GM23338 (cell line): ENCODE results near the gene MRPS10. TPM values are rescaled to one million over a fixed set of nuclear protein-coding genes. Genes with fewer than 3 reads are reported as not detected.

Experiments
- ATAC-seq: fragments of 200-7000 bp; cut with Tn5 transposase; 3 replicates; pipeline ENCODE4 v1.9.1; 2020
- DNase-seq: peaks from one replicate; pipeline ENCODE4 v3.0.0-alpha.2; 2015; ENCODE audit warnings: low spot score
- H2AFZ ChIP-seq: fragments of 200-600 bp; sonication (generic); 2 replicates; pipeline ENCODE4 v1.8.0; 2016; ENCODE audit warnings: antibody characterized with exemption, mild to moderate bottlenecking, moderate library complexity
- H3F3A ChIP-seq: fragments of 200-600 bp; sonication (generic); replicated peaks from 2 replicates; pipeline ENCODE4 v1.8.0; 2017; ENCODE audit warnings: antibody characterized with exemption, mixed run types, low read depth
- H3K27ac ChIP-seq: fragments of 200-600 bp; sonication (generic); 2 replicates; pipeline ENCODE4 v1.6.1; 2016; ENCODE audit warnings: low read depth
- H3K27me3 ChIP-seq: fragments of 200-600 bp; sonication (generic); 2 replicates; pipeline ENCODE4 v1.8.0; 2016; ENCODE audit warnings: mild to moderate bottlenecking, mixed run types, moderate library complexity; ENCODE audit not compliant: insufficient read depth
- H3K36me3 ChIP-seq: fragments of 200-600 bp; sonication (generic); 2 replicates; pipeline ENCODE4 v1.8.0; 2016; ENCODE audit warnings: mild to moderate bottlenecking; ENCODE audit not compliant: insufficient read depth
- H3K4me1 ChIP-seq: fragments of 200-600 bp; sonication (generic); 2 replicates; pipeline ENCODE4 v1.8.0; 2016; ENCODE audit warnings: mild to moderate bottlenecking, moderate library complexity; ENCODE audit not compliant: insufficient read depth
- H3K4me2 ChIP-seq: fragments of 200-600 bp; sonication (generic); 2 replicates; pipeline ENCODE4 v1.7.1; 2017; ENCODE audit warnings: mixed run types
- H3K4me3 ChIP-seq: fragments of 200-600 bp; sonication (generic); 2 replicates; pipeline ENCODE4 v1.6.1; 2016; ENCODE audit warnings: mixed run types
- H3K79me2 ChIP-seq: fragments of 200-600 bp; sonication (generic); replicated peaks from 2 replicates; pipeline ENCODE4 v1.8.0; 2017; ENCODE audit warnings: mild to moderate bottlenecking; ENCODE audit not compliant: insufficient read depth
- H3K9me2 ChIP-seq: fragments of 200-600 bp; sonication (generic); 2 replicates; pipeline ENCODE4 v1.8.0; 2017; ENCODE audit not compliant: insufficient read depth
- H4K20me1 ChIP-seq: fragments of 200-600 bp; sonication (generic); replicated peaks from 2 replicates; pipeline ENCODE4 v1.8.0; 2017; ENCODE audit warnings: mild to moderate bottlenecking; ENCODE audit not compliant: insufficient read depth
- H3K27ac Mint-ChIP-seq: 2 replicates; pipeline ENCODE4 v1.8.0; 2020; ENCODE audit warnings: inconsistent platforms, mild to moderate bottlenecking, moderate library complexity, mixed read lengths
- H3K27me3 Mint-ChIP-seq: 3 replicates; pipeline ENCODE4 v1.8.0; 2022; ENCODE audit warnings: low read depth, mild to moderate bottlenecking, moderate library complexity, mixed read lengths, inconsistent platforms; ENCODE audit not compliant: insufficient read depth, poor library complexity
- H3K36me3 Mint-ChIP-seq: 3 replicates; pipeline ENCODE4 v1.8.0; 2021; ENCODE audit warnings: low read depth, mild to moderate bottlenecking, inconsistent platforms, moderate library complexity, mixed read lengths
- H3K4me1 Mint-ChIP-seq: 3 replicates; pipeline ENCODE4 v1.8.0; 2020; ENCODE audit warnings: mild to moderate bottlenecking, inconsistent platforms, mixed read lengths
- H3K4me3 Mint-ChIP-seq: 3 replicates; pipeline ENCODE4 v1.8.0; 2021; ENCODE audit warnings: moderate library complexity, mild to moderate bottlenecking, inconsistent platforms, mixed read lengths
- H3K9me3 Mint-ChIP-seq: 3 replicates; pipeline ENCODE4 v1.8.0; 2020; ENCODE audit warnings: moderate library complexity, mild to moderate bottlenecking, inconsistent platforms, mixed read lengths
- CREB1 ChIP-seq: fragments of 250-450 bp; sonication (Bioruptor Pico); IDR thresholded peaks from 2 replicates; pipeline ENCODE4 v1.5.0; 2020; ENCODE audit warnings: low read depth, mild to moderate bottlenecking, moderate library complexity
- EZH2 ChIP-seq: fragments of 200-600 bp; sonication (generic); IDR thresholded peaks from one replicate; pipeline ENCODE4 v1.8.0; 2017; ENCODE audit warnings: antibody characterized with exemption, mild to moderate bottlenecking, low read depth; ENCODE audit not compliant: unreplicated experiment
- EZH2phosphoT487 ChIP-seq: fragments of 200-600 bp; sonication (generic); IDR thresholded peaks from one replicate; pipeline ENCODE4 v1.8.1; 2018; ENCODE audit warnings: antibody characterized with exemption; ENCODE audit not compliant: unreplicated experiment
- JUNB ChIP-seq: IDR thresholded peaks from one replicate; pipeline ENCODE4 v1.6.1; 2016; ENCODE audit warnings: antibody characterized with exemption; ENCODE audit not compliant: unreplicated experiment
- NANOG ChIP-seq: IDR thresholded peaks from 2 replicates; pipeline ENCODE4 v1.6.1; 2016; ENCODE audit warnings: antibody characterized with exemption, borderline replicate concordance
- POLR2AphosphoS5 ChIP-seq: IDR thresholded peaks from 2 replicates; pipeline ENCODE4 v1.6.1; 2016; ENCODE audit warnings: antibody characterized with exemption, low read depth
- STAT1 ChIP-seq: IDR thresholded peaks from one replicate; pipeline ENCODE4 v1.6.1; 2016; ENCODE audit warnings: antibody characterized with exemption; ENCODE audit not compliant: unreplicated experiment
- ZNF114 ChIP-seq: fragments of 250-450 bp; sonication (Bioruptor Pico); IDR thresholded peaks from 2 replicates; pipeline ENCODE4 v1.5.0; 2020; ENCODE audit warnings: mild to moderate bottlenecking, moderate library complexity
- ZNF331 ChIP-seq: fragments of 250-450 bp; sonication (Bioruptor Pico); IDR thresholded peaks from 2 replicates; pipeline ENCODE4 v1.5.0; 2020; ENCODE audit warnings: low read depth, mild to moderate bottlenecking, moderate library complexity
- polyA plus RNA-seq: library from polyadenylated mRNA; unstranded; fragments of >200 nt; fragmentation: Nextera tagmentation; extraction: Ambion mirVana; gene quantifications from 2 replicates; pipeline ENCODE4 v1.2.1, GENCODE V29; 2016
- total RNA-seq: library from RNA; depleted of rRNA; stranded (reverse); fragments of >200 nt; shearing (Covaris generic); gene quantifications from 2 replicates; pipeline ENCODE4 v1.2.3, GENCODE V29; 2014
- TF ChIP-seq, protein P1 (sequence below), 2 experiments: fragments of 200-600 bp in 1 of 2; sonication (generic) in 1 of 2; conservative IDR thresholded peaks; 2 replicates each; pipeline versions ENCODE4 v1.5.1 to v1.6.1; 2016 to 2017; ENCODE audit warnings: antibody characterized with exemption in 2 of 2, low read depth in 2 of 2, mild to moderate bottlenecking in 2 of 2, moderate library complexity in 1 of 2
- TF ChIP-seq, protein P2 (sequence below): fragments of 250-450 bp; sonication (Bioruptor Pico); IDR thresholded peaks from 2 replicates; pipeline ENCODE4 v1.5.0; 2020; ENCODE audit warnings: mild to moderate bottlenecking, moderate library complexity
- TF ChIP-seq, protein P3 (sequence below): IDR thresholded peaks from 2 replicates; pipeline ENCODE4 v1.6.1; 2016; ENCODE audit warnings: antibody characterized with exemption
- TF ChIP-seq, protein P4 (sequence below): IDR thresholded peaks from one replicate; pipeline ENCODE4 v1.6.1; 2018; ENCODE audit warnings: antibody characterized with exemption; ENCODE audit not compliant: unreplicated experiment

MRPS10 gene
- total and polyA plus RNA-seq, 2 experiments from 2014 or later: 36.2 to 42.7 TPM

DNA sequence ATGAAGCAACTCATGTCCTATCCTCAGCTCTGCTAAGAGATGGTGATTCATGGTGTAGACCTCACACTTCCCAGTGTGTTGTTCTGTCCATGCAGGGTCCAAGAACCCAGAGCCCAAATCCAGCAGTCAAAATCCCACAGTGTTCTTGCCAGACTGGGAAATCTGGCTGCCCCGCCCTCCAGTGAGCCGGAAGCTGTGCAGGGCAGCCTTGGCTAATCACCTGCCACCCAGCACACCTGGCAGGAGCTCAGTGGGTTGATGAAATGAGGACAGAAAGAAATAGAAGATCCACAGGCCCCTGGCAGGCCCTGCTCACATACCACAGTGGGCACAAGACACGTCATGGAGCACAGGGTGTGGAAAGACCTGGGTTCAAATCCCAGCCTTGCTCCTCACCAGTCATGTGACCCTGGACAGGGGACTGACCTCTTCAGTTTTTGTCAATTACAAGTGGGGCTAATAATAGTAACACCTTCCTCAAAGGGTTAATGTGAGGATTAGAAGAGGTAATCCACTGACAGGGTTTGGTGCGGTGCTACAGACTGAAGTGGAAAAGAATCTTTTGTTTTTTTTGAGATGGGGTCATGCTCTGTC, 58.1 kb downstream of the MRPS10 start:
- Histone ChIP-seq H3K9me2 (no peaks in the 10 kb centered on the region), H3K36me3 (no peaks in the 10 kb centered on the region), H3K27ac (no peak overlapping the region), H2AFZ (no peak overlapping the region), H3K79me2 (no peaks in the 10 kb centered on the region), H4K20me1 (no peaks in the 10 kb centered on the region), H3K4me3 (no peak overlapping the region), H3K27me3 (no peaks in the 10 kb centered on the region), H3K4me2 (no peak overlapping the region), H3K4me1 (peaks cover 14% of the 10 kb centered on the region), H3F3A (no peaks in the 10 kb centered on the region; the same call in 1 of the 2 replicates)
- Mint-ChIP-seq H3K27ac (no peak overlapping the region), H3K4me1 (peaks cover 41% of the 10 kb centered on the region), H3K4me3 (no peak overlapping the region), H3K27me3 (peaks cover 13% of the 10 kb centered on the region), H3K9me3 (no peaks in the 10 kb centered on the region), H3K36me3 (no peaks in the 10 kb centered on the region)
- DNase-seq (no peak), ATAC-seq (no peak)
- TF ChIP-seq EZH2phosphoT487 (no peak), STAT1 (no peak), ZNF331 (CRISPR knock-in tag) (no peak), NANOG (no peak), JUNB (no peak), ZNF114 (CRISPR knock-in tag) (no peak), POLR2AphosphoS5 (no peak), EZH2 (no peak), CREB1 (CRISPR knock-in tag) (no peak)
- TF ChIP-seq, protein P1, sequence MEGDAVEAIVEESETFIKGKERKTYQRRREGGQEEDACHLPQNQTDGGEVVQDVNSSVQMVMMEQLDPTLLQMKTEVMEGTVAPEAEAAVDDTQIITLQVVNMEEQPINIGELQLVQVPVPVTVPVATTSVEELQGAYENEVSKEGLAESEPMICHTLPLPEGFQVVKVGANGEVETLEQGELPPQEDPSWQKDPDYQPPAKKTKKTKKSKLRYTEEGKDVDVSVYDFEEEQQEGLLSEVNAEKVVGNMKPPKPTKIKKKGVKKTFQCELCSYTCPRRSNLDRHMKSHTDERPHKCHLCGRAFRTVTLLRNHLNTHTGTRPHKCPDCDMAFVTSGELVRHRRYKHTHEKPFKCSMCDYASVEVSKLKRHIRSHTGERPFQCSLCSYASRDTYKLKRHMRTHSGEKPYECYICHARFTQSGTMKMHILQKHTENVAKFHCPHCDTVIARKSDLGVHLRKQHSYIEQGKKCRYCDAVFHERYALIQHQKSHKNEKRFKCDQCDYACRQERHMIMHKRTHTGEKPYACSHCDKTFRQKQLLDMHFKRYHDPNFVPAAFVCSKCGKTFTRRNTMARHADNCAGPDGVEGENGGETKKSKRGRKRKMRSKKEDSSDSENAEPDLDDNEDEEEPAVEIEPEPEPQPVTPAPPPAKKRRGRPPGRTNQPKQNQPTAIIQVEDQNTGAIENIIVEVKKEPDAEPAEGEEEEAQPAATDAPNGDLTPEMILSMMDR (conservative IDR thresholded peaks at IDR 0.05; ENCODE audit: low read depth in 2 of 2): no peak
- TF ChIP-seq, protein P2, sequence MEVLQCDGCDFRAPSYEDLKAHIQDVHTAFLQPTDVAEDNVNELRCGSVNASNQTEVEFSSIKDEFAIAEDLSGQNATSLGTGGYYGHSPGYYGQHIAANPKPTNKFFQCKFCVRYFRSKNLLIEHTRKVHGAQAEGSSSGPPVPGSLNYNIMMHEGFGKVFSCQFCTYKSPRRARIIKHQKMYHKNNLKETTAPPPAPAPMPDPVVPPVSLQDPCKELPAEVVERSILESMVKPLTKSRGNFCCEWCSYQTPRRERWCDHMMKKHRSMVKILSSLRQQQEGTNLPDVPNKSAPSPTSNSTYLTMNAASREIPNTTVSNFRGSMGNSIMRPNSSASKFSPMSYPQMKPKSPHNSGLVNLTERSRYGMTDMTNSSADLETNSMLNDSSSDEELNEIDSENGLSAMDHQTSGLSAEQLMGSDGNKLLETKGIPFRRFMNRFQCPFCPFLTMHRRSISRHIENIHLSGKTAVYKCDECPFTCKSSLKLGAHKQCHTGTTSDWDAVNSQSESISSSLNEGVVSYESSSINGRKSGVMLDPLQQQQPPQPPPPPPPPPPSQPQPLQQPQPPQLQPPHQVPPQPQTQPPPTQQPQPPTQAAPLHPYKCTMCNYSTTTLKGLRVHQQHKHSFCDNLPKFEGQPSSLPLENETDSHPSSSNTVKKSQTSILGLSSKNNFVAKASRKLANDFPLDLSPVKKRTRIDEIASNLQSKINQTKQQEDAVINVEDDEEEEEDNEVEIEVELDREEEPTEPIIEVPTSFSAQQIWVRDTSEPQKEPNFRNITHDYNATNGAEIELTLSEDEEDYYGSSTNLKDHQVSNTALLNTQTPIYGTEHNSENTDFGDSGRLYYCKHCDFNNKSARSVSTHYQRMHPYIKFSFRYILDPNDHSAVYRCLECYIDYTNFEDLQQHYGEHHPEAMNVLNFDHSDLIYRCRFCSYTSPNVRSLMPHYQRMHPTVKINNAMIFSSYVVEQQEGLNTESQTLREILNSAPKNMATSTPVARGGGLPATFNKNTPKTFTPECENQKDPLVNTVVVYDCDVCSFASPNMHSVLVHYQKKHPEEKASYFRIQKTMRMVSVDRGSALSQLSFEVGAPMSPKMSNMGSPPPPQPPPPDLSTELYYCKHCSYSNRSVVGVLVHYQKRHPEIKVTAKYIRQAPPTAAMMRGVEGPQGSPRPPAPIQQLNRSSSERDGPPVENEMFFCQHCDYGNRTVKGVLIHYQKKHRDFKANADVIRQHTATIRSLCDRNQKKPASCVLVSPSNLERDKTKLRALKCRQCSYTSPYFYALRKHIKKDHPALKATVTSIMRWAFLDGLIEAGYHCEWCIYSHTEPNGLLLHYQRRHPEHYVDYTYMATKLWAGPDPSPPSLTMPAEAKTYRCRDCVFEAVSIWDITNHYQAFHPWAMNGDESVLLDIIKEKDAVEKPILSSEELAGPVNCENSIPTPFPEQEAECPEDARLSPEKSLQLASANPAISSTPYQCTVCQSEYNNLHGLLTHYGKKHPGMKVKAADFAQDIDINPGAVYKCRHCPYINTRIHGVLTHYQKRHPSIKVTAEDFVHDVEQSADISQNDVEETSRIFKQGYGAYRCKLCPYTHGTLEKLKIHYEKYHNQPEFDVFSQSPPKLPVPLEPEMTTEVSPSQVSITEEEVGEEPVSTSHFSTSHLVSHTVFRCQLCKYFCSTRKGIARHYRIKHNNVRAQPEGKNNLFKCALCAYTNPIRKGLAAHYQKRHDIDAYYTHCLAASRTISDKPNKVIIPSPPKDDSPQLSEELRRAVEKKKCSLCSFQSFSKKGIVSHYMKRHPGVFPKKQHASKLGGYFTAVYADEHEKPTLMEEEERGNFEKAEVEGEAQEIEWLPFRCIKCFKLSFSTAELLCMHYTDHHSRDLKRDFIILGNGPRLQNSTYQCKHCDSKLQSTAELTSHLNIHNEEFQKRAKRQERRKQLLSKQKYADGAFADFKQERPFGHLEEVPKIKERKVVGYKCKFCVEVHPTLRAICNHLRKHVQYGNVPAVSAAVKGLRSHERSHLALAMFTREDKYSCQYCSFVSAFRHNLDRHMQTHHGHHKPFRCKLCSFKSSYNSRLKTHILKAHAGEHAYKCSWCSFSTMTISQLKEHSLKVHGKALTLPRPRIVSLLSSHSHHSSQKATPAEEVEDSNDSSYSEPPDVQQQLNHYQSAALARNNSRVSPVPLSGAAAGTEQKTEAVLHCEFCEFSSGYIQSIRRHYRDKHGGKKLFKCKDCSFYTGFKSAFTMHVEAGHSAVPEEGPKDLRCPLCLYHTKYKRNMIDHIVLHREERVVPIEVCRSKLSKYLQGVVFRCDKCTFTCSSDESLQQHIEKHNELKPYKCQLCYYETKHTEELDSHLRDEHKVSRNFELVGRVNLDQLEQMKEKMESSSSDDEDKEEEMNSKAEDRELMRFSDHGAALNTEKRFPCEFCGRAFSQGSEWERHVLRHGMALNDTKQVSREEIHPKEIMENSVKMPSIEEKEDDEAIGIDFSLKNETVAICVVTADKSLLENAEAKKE: no peak
- TF ChIP-seq, protein P3, sequence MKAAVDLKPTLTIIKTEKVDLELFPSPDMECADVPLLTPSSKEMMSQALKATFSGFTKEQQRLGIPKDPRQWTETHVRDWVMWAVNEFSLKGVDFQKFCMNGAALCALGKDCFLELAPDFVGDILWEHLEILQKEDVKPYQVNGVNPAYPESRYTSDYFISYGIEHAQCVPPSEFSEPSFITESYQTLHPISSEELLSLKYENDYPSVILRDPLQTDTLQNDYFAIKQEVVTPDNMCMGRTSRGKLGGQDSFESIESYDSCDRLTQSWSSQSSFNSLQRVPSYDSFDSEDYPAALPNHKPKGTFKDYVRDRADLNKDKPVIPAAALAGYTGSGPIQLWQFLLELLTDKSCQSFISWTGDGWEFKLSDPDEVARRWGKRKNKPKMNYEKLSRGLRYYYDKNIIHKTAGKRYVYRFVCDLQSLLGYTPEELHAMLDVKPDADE: no peak
- TF ChIP-seq, protein P4, sequence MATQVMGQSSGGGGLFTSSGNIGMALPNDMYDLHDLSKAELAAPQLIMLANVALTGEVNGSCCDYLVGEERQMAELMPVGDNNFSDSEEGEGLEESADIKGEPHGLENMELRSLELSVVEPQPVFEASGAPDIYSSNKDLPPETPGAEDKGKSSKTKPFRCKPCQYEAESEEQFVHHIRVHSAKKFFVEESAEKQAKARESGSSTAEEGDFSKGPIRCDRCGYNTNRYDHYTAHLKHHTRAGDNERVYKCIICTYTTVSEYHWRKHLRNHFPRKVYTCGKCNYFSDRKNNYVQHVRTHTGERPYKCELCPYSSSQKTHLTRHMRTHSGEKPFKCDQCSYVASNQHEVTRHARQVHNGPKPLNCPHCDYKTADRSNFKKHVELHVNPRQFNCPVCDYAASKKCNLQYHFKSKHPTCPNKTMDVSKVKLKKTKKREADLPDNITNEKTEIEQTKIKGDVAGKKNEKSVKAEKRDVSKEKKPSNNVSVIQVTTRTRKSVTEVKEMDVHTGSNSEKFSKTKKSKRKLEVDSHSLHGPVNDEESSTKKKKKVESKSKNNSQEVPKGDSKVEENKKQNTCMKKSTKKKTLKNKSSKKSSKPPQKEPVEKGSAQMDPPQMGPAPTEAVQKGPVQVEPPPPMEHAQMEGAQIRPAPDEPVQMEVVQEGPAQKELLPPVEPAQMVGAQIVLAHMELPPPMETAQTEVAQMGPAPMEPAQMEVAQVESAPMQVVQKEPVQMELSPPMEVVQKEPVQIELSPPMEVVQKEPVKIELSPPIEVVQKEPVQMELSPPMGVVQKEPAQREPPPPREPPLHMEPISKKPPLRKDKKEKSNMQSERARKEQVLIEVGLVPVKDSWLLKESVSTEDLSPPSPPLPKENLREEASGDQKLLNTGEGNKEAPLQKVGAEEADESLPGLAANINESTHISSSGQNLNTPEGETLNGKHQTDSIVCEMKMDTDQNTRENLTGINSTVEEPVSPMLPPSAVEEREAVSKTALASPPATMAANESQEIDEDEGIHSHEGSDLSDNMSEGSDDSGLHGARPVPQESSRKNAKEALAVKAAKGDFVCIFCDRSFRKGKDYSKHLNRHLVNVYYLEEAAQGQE: no peak
